Pons (tissue), 1 donor: ENCODE data around the gene HS6ST2.
A peak's percentile ranks its signal among the peaks of the same experiment; 100 is the strongest.
"Not testable (repeated sequence)": the region's sequence is repeated elsewhere in the genome, so short reads cannot be mapped to it uniquely, and the experiment has no call there.

Experiments used
- DNase-seq: peaks from one replicate; pipeline ENCODE4 v3.0.0-alpha.2; 2016; ENCODE audit warnings: low spot score

The HS6ST2 gene

GRCh38 chrX:132958091-132958703 lies at the start of gene HS6ST2:
HS6ST2 (minus strand) TSS chrX:132958629.
- DNase-seq, result no peak

DNA sequence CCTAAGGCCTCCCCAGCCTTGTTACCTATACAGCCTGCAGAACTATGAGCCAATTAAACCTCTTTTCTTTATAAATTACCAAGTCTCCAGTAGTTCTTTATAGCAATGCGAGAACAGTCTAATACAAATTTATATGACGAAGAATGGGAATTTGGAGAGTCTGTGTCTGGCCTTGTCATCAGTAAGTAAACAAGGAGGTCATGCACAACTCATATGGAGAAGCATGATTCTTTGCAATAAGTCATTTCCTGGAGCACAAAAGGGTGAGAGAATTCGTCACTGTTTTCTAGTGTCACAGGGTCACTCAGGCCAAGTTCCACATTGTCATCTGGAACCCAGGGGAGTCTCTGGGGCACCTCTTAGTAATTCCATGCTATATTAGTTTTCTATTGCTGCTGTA lies 49.0 kb upstream of the HS6ST2 start:
- no peak for DNase-seq

DNA sequence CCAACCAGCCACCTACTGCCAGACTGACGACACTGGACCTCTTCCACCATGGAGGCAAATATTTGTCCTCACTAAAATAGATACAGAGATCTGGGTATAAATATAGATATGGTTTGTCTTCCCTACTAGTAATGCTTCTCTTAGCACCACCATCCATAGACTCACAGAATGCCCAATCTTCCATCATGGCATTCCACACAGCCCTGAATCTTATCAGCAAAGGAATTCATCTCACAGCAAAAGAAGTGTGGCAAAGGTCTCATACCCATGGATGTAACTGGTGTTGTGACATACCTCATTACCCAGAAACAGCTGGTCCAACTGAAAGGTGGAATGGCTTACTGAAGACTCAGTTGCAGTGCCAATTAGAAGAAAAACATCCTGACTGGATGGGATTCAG lies 47.2 kb upstream of the HS6ST2 start:
- no peak for DNase-seq

GRCh38 chrX:133005042-133005441 lies 46.6 kb upstream of the HS6ST2 start:
- peak; percentile 1 for DNase-seq

DNA sequence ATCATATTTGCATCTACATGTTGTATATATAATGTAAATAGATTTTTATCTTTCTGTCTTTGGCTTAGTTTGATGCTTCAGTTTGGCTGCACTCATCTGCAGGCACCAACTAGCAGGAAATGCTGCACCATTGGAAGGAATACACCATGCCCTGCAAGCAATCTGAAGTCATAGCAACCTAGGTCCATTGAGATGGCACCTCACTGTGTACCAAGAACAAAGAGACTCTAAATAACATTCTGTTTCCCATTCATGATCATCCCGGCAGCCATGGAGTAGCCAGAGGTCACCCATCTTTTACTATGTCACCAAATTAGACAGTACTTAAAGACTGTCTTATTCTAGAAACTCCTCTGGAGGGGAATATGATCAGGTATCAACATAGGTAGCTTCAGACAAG lies 40.8 kb upstream of the HS6ST2 start:
- no peak for DNase-seq

DNA sequence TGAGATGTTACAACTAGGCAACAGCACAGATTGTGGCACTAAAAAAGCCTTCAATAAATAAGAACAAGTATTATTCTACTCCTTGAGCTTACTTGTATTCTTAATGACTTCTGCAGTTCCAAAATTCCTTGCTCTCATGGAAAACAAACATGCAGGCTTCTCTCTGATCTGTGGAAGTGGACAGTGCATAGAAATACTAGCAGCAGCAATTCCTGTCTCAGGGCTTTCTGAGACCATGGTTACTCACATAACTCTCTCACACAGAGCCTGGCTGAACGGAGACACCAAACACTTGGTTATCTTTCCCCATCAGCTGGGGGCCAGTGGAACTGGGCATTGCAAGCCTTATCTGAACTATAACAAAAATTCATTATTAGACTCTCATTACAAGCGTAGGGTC lies 32.4 kb upstream of the HS6ST2 start:
- no peak for DNase-seq

- DNase-seq, result no peak
These were observed 28.1 kb upstream of the HS6ST2 start for GRCh38 chrX:132986556-132986955.

GRCh38 chrX:132984058-132984650 lies 25.7 kb upstream of the HS6ST2 start:
- no peak for DNase-seq

DNA sequence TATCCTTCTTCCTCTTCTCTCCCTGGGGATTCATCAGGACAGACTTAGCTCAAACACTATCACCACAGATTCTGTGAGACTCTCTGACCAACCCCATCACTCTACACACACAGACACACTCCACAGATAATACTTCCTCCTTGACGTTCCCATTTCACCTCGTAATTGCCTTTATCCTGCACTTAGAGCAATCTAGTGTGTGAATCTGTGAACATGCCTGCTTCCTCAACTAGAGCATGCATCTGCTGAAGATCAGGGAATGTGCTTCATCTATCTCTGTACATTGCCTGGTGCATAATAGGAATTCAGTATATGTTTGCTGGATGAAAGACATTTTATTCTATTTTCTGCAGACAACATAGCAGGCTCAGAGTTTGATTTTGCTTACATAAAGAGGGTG lies 25.1 kb upstream of the HS6ST2 start:
- no peak for DNase-seq

GRCh38 chrX:132980035-132980434 lies 21.6 kb upstream of the HS6ST2 start:
- DNase-seq, result not testable (repeated sequence)

DNA sequence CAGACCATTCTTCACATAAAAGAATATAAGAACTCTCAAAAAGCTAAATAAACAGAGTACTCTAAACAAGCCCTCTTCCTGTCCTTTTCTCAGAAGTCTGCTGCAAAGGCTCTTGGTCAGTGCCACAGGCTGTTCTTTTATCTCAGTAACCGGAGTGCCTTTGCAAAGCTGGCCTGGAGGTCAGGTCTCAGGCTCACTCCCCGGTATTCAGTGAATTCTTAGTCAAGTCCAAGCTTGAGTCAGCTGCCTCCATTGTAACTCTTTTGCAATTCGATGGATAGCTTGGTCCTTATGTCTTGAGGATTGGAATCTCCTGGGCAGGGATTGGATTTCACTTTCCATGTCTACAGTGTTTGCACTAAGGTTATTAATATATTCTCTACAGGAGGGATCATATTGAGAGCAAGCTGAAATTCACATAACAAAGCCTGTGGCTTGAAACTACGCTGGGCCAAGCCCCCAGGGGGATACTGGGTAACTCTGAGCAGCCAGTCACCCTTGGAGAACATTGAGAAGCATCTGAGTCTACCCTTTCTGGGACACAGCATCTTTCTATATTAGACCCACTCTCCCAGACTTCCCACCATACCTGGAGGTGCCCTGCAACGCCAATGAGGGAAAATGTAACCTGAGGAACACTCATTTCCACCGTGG lies 10.0 kb upstream of the HS6ST2 start:
- DNase-seq, result no peak

DNA sequence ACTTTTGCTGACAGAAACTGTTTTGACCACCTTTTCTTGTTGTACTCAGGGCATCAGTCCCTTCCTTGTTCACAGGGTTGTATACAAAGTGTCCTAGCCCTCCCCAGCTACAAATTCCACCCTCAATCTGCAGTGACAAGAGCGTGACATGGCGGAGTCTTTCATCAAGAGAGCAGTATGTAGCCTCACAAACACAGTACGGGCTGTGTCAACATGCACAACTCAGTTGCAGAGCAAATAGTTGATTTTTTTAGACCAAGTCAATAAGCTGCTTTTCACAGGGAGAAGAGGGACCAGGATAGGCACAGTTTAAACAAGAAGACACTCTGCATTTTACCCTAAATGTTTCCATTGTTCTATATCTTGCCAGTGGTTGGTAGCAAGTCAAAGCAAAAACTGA lies 8.6 kb upstream of the HS6ST2 start:
- no peak for DNase-seq

DNA sequence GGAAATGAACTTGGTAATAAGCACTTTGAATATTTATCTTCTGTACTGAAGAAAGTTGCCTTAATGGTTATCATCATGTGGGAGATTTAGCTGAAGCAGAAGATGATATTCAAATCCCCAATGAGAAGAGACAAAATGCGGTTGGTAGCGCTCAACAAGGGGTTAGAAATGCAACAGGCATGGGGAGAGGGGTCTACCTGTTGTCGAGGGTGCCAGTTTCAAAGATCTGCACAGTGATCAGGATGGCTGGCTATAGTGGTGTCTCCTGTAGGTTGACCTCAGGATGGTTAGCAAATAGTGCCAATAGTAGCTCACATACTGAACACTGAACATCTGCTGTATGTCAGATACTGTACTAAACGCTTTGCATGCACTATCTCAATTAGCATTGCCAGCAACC lies 7.0 kb upstream of the HS6ST2 start:
- no peak for DNase-seq

GRCh38 chrX:132961511-132961910 lies 3.1 kb upstream of the HS6ST2 start:
- no peak for DNase-seq

GRCh38 chrX:132957211-132958090 lies 978 bp downstream of the HS6ST2 start:
- DNase-seq, result no peak

DNA sequence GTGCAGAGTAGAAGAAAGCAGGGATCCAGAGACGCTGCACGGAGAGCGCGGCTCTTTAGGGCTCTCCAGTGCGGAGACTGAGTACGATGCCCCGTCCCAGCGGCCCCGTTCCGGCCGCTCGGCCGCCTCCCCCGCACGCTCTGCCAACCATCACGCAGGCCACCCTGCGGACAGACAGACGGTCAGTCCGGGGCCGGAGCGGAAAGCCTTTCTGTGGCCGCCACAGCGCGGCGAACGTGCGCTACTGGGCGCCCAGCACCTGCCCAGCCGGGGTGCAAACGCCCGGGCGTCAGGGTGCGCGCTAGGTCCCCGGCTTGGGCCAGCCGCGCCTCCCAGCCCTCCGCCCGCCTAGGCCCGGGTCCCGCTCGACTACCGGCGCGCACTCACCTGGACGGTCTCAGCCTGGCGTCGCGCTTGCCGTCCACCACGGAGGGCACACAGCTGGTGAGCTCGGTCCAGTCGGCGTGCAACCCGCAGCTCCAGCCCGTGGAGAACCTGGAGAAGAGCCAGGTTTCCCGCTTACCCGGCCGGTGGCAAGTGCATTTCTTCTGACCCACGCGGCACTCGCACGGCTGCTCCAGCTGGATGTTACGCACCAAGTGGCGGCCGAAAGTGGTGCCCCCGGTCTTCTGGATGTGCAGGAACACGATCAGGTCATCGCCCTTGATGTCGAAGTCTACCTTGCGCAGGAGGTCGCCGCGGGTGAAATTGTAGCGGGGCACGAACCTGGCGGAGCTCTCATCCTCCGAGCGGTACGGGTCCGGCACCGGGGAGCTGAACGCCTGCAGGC lies 1.8 kb downstream of the HS6ST2 start:
- no peak for DNase-seq

GRCh38 chrX:132955690-132956089 lies 2.7 kb downstream of the HS6ST2 start:
- no peak for DNase-seq

GRCh38 chrX:132954323-132954722 lies 4.1 kb downstream of the HS6ST2 start:
- no peak for DNase-seq

GRCh38 chrX:132953354-132953753 lies 5.1 kb downstream of the HS6ST2 start:
- no peak for DNase-seq

DNA sequence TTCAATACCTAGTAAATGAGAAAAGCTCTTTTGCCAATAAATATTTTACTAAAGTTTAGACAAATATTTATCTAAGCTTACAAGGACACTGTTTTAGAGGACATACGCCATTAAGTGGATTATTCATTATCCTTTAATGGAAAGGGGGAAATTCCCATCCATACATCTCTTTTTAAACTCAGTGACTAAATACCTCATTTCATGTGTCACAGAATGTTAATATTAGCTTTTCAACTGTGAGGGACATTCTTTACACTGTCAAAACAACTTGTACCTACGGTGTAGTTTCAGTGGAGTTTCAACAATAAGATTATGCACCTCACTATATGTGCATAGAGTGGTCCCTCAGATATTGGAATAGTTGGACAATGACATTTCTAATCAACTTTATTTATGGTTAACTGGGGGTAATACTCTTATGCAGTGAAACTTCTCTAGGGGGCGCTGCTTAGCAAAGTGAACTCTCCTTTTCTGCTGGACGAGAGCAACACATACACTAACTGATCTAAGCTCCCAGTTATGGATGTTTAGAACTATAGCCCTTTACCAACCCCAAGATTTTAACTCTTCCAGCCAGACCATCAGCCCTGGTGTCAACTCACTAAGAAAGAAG lies 9.7 kb downstream of the HS6ST2 start:
- no peak for DNase-seq

DNA sequence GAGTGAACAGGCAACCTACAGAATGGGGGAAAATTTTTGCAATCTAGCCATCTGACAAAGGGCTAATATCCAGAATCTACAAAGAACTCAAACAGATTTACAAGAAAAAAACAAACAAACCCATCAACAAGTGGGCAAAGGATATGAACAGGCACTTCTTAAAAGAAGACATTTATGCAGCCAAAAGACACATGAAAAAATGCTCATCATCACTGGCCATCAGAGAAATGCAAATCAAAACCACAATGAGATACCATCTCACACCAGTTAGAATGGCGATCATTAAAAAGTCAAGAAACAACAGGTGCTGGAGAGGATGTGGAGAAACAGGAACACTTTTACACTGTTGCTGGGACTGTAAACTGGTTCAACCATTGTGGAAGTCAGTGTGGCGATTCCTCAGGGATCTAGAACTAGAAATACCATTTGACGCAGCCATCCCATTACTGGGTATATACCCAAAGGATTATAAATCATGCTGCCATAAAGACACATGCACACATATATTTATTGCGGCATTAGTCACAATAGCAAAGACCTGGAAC lies 13.3 kb downstream of the HS6ST2 start:
- DNase-seq, result not testable (repeated sequence)
